KMS-11 (cell line): ENCODE data around the gene STK11IP.

Experiments used
- H2AFZ ChIP-seq: fragments of 200-600 bp; sonication (generic); 2 replicates; pipeline ENCODE4 v1.6.1; 2016; ENCODE audit warnings: antibody characterized with exemption, mixed run types, low read depth
- H3K27ac ChIP-seq: fragments of 200-600 bp; sonication (generic); 2 replicates; pipeline ENCODE4 v1.6.1; 2016; ENCODE audit warnings: mild to moderate bottlenecking, mixed run types
- H3K27me3 ChIP-seq: fragments of 200-600 bp; sonication (generic); 2 replicates; pipeline ENCODE4 v1.6.1; 2017; ENCODE audit warnings: mild to moderate bottlenecking, low read depth, mixed run types, moderate library complexity; ENCODE audit not compliant: insufficient read depth
- H3K36me3 ChIP-seq: fragments of 200-600 bp; sonication (generic); 2 replicates; pipeline ENCODE4 v1.6.1; 2017; ENCODE audit warnings: mild to moderate bottlenecking, mixed run types; ENCODE audit not compliant: insufficient read depth
- H3K4me1 ChIP-seq: fragments of 200-600 bp; sonication (generic); 2 replicates; pipeline ENCODE4 v1.6.1; 2016; ENCODE audit warnings: mild to moderate bottlenecking, low read depth, mixed run types; ENCODE audit not compliant: poor library complexity, severe bottlenecking
- H3K4me2 ChIP-seq: fragments of 200-600 bp; sonication (generic); 2 replicates; pipeline ENCODE4 v1.7.0; 2016; ENCODE audit warnings: mild to moderate bottlenecking, mixed run types
- H3K4me3 ChIP-seq: fragments of 200-600 bp; sonication (generic); IDR thresholded peaks from 2 replicates; pipeline ENCODE4 v1.6.1; 2017; ENCODE audit warnings: low read depth, low read length, mixed read lengths; ENCODE audit not compliant: insufficient read depth
- H3K79me2 ChIP-seq: fragments of 200-600 bp; sonication (generic); 2 replicates; pipeline ENCODE4 v1.6.1; 2016; ENCODE audit warnings: low read depth, mixed run types; ENCODE audit not compliant: insufficient read depth
- H3K9ac ChIP-seq: fragments of 200-600 bp; sonication (generic); 2 replicates; pipeline ENCODE4 v1.6.1; 2016; ENCODE audit warnings: mild to moderate bottlenecking, mixed run types
- H4K20me1 ChIP-seq: fragments of 200-600 bp; sonication (generic); 2 replicates; pipeline ENCODE4 v1.6.1; 2016; ENCODE audit warnings: mild to moderate bottlenecking, mixed run types; ENCODE audit not compliant: insufficient read depth
- TF ChIP-seq, protein P1 (sequence below): fragments of 200-600 bp; sonication (generic); conservative IDR thresholded peaks from 2 replicates; pipeline ENCODE4 v1.6.1; 2017; ENCODE audit warnings: low read depth, mild to moderate bottlenecking, antibody characterized with exemption, low read length, moderate library complexity, mixed read lengths

Gene STK11IP

GRCh38 chr2:219622472-219622871 is 24.8 kb downstream of the STK11IP start:
- H2AFZ ChIP-seq: no peak overlapping the region
- TF ChIP-seq, protein P1, sequence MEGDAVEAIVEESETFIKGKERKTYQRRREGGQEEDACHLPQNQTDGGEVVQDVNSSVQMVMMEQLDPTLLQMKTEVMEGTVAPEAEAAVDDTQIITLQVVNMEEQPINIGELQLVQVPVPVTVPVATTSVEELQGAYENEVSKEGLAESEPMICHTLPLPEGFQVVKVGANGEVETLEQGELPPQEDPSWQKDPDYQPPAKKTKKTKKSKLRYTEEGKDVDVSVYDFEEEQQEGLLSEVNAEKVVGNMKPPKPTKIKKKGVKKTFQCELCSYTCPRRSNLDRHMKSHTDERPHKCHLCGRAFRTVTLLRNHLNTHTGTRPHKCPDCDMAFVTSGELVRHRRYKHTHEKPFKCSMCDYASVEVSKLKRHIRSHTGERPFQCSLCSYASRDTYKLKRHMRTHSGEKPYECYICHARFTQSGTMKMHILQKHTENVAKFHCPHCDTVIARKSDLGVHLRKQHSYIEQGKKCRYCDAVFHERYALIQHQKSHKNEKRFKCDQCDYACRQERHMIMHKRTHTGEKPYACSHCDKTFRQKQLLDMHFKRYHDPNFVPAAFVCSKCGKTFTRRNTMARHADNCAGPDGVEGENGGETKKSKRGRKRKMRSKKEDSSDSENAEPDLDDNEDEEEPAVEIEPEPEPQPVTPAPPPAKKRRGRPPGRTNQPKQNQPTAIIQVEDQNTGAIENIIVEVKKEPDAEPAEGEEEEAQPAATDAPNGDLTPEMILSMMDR: no peak
- H3K27me3 ChIP-seq: peaks cover 6% of the 10 kb centered on the region; the same call in 1 of the 2 replicates
- H3K27ac ChIP-seq: no peak overlapping the region
- no peak overlapping the region for H3K9ac ChIP-seq
- H3K36me3 ChIP-seq: no peaks in the 10 kb centered on the region
- H3K4me3 ChIP-seq: no peak overlapping the region
- no peaks in the 10 kb centered on the region for H4K20me1 ChIP-seq
- H3K4me2 ChIP-seq: no peak overlapping the region
- no peaks in the 10 kb centered on the region for H3K4me1 ChIP-seq
- H3K79me2 ChIP-seq: no peaks in the 10 kb centered on the region

GRCh38 chr2:219624565-219624964 is 26.9 kb downstream of the STK11IP start:
- Histone ChIP-seq H4K20me1 (no peaks in the 10 kb centered on the region), H3K79me2 (no peaks in the 10 kb centered on the region), H3K36me3 (no peaks in the 10 kb centered on the region), H3K27ac (no peak overlapping the region), H3K4me1 (no peaks in the 10 kb centered on the region), H3K27me3 (peaks cover 6% of the 10 kb centered on the region; the same call in 1 of the 2 replicates), H2AFZ (no peak overlapping the region), H3K9ac (no peak overlapping the region), H3K4me2 (no peak overlapping the region), H3K4me3 (no peak overlapping the region)
- TF ChIP-seq, protein P1: no peak

- Histone ChIP-seq H4K20me1 (no peaks in the 10 kb centered on the region), H3K9ac (no peak overlapping the region), H2AFZ (no peak overlapping the region), H3K79me2 (no peaks in the 10 kb centered on the region), H3K27me3 (peaks cover 6% of the 10 kb centered on the region; the same call in 1 of the 2 replicates), H3K4me3 (no peak overlapping the region), H3K36me3 (no peaks in the 10 kb centered on the region), H3K4me1 (no peaks in the 10 kb centered on the region), H3K4me2 (no peak overlapping the region), H3K27ac (no peak overlapping the region)
- TF ChIP-seq, protein P1: no peak
Measured at GRCh38 chr2:219625179-219625578, 27.5 kb downstream of the STK11IP start.

DNA sequence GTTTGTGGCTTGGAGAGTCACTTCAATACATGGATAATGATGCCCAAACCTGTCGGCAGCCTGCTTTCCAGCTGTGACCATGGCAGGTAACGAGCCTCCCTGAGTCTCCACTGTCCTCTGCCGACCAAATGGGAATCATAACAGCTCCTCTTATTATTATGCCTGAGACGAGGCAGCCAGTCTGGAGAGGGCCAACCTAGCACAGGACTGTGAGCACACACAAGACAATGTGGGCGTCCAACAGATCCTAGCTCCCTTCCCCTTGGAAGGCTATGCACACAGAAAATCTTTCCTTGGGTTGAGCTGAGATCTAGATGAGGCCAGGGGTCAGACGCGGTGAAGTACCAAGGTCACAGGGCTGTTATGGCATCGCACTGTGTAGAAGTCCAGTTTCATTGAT is 28.9 kb downstream of the STK11IP start:
- Histone ChIP-seq H3K4me3 (no peak overlapping the region), H3K9ac (no peak overlapping the region), H3K36me3 (no peaks in the 10 kb centered on the region), H3K4me2 (no peak overlapping the region), H3K4me1 (no peaks in the 10 kb centered on the region), H3K27ac (no peak overlapping the region), H3K27me3 (peaks cover 13% of the 10 kb centered on the region; the same call in 1 of the 2 replicates), H3K79me2 (no peaks in the 10 kb centered on the region), H2AFZ (no peak overlapping the region), H4K20me1 (no peaks in the 10 kb centered on the region)
- TF ChIP-seq, protein P1: no peak
